H9 (cell line): ENCODE results near the gene SLC34A1. TPM values are rescaled to one million over a fixed set of nuclear protein-coding genes. Genes with fewer than 3 reads are reported as not detected.

Experiments
- DNase-seq: peaks from one replicate; pipeline ENCODE4 v3.0.0-alpha.2; 2017
- H2AFZ ChIP-seq: one replicate; pipeline ENCODE4 v1.6.1; 2013; ENCODE audit warnings: mild to moderate bottlenecking, low read length, control low read depth, moderate library complexity
- H2AK5ac ChIP-seq: 2 replicates; pipeline ENCODE4 v1.6.1; 2013; ENCODE audit warnings: low read length, control low read depth, mixed read lengths; ENCODE audit not compliant: insufficient read length
- H2BK120ac ChIP-seq: one replicate; pipeline ENCODE4 v1.6.1; 2013; ENCODE audit warnings: low read depth, mild to moderate bottlenecking, low read length, control low read depth, inconsistent platforms; ENCODE audit not compliant: poor library complexity, severe bottlenecking
- H2BK12ac ChIP-seq: 2 replicates; pipeline ENCODE4 v1.6.1; 2013; ENCODE audit warnings: low read length, control low read depth, mixed read lengths, low read depth; ENCODE audit not compliant: insufficient read length
- H2BK15ac ChIP-seq: 2 replicates; pipeline ENCODE4 v1.6.1; 2013; ENCODE audit warnings: low read depth, low read length, control low read depth
- H2BK20ac ChIP-seq: one replicate; pipeline ENCODE4 v1.6.1; 2013; ENCODE audit warnings: low read depth, mild to moderate bottlenecking, low read length, control low read depth, inconsistent platforms; ENCODE audit not compliant: poor library complexity, severe bottlenecking
- H2BK5ac ChIP-seq: 2 replicates; pipeline ENCODE4 v1.6.1; 2013; ENCODE audit warnings: low read length, control low read depth, mixed read lengths; ENCODE audit not compliant: insufficient read length
- H3K14ac ChIP-seq: 2 replicates; pipeline ENCODE4 v1.6.1; 2013; ENCODE audit warnings: low read length, control low read depth; ENCODE audit not compliant: insufficient read depth
- H3K18ac ChIP-seq: 2 replicates; pipeline ENCODE4 v1.6.1; 2013; ENCODE audit warnings: low read depth, mild to moderate bottlenecking, mixed read lengths, low read length, control low read depth; ENCODE audit not compliant: insufficient read length
- H3K23ac ChIP-seq: 2 replicates; pipeline ENCODE4 v1.6.1; 2013; ENCODE audit warnings: low read length, control low read depth, mixed read lengths, low read depth; ENCODE audit not compliant: insufficient read length
- H3K23me2 ChIP-seq: 2 replicates; pipeline ENCODE4 v1.6.1; 2013; ENCODE audit warnings: low read depth, mild to moderate bottlenecking, mixed read lengths, low read length, control low read depth; ENCODE audit not compliant: insufficient read length, poor library complexity, severe bottlenecking
- H3K27ac ChIP-seq: 2 replicates; pipeline ENCODE4 v1.5.1; 2013; ENCODE audit warnings: low read length, control low read depth, mixed read lengths, low read depth; ENCODE audit not compliant: insufficient read length
- H3K27me3 ChIP-seq: 2 replicates; pipeline ENCODE4 v1.6.1; 2013; ENCODE audit warnings: low read length, control low read depth, inconsistent platforms; ENCODE audit not compliant: insufficient read depth
- H3K4ac ChIP-seq: 2 replicates; pipeline ENCODE4 v1.6.1; 2013; ENCODE audit warnings: low read depth, mild to moderate bottlenecking, control low read depth, inconsistent platforms, low read length, moderate library complexity
- H3K4me1 ChIP-seq: 2 replicates; pipeline ENCODE4 v1.6.1; 2013; ENCODE audit warnings: low read length, control low read depth, inconsistent platforms; ENCODE audit not compliant: insufficient read depth
- H3K4me2 ChIP-seq: 2 replicates; pipeline ENCODE4 v1.6.1; 2013; ENCODE audit warnings: low read length, control low read depth, mixed read lengths; ENCODE audit not compliant: insufficient read length, insufficient read depth
- H3K56ac ChIP-seq: 2 replicates; pipeline ENCODE4 v1.6.1; 2013; ENCODE audit warnings: low read depth, mild to moderate bottlenecking, mixed read lengths, low read length, control low read depth; ENCODE audit not compliant: insufficient read length
- H3K79me1 ChIP-seq: 2 replicates; pipeline ENCODE4 v1.6.1; 2013; ENCODE audit warnings: low read depth, mild to moderate bottlenecking, moderate library complexity, low read length, control low read depth, inconsistent platforms; ENCODE audit not compliant: insufficient read depth, poor library complexity, severe bottlenecking
- H3K79me2 ChIP-seq: 2 replicates; pipeline ENCODE4 v1.6.1; 2013; ENCODE audit warnings: low read length, control low read depth, inconsistent platforms; ENCODE audit not compliant: insufficient read depth
- H3K9ac ChIP-seq: 2 replicates; pipeline ENCODE4 v1.6.1; 2013; ENCODE audit warnings: low read length, control low read depth, mixed read lengths; ENCODE audit not compliant: insufficient read length; ENCODE audit errors: extremely low read depth
- H3K9me3 ChIP-seq: one replicate; pipeline ENCODE4 v1.6.1; 2013; ENCODE audit warnings: low read depth, low read length, inconsistent platforms; ENCODE audit not compliant: control insufficient read depth
- H3T11ph ChIP-seq: one replicate; pipeline ENCODE4 v1.6.1; 2013; ENCODE audit warnings: mild to moderate bottlenecking, low read length, control low read depth, inconsistent platforms
- H4K20me1 ChIP-seq: one replicate; pipeline ENCODE4 v1.6.1; 2013; ENCODE audit not compliant: control insufficient read depth, insufficient read length, insufficient read depth
- H4K5ac ChIP-seq: 2 replicates; pipeline ENCODE4 v1.6.1; 2013; ENCODE audit warnings: low read depth, mild to moderate bottlenecking, mixed read lengths, low read length, control low read depth; ENCODE audit not compliant: insufficient read length
- H4K8ac ChIP-seq: replicated peaks from 2 replicates; pipeline ENCODE4 v1.6.1; 2013; ENCODE audit warnings: low read length, control low read depth, mixed read lengths, low read depth; ENCODE audit not compliant: insufficient read length
- H4K91ac ChIP-seq: 2 replicates; pipeline ENCODE4 v1.6.1; 2013; ENCODE audit warnings: low read depth, mild to moderate bottlenecking, moderate library complexity, mixed read lengths, low read length, control low read depth; ENCODE audit not compliant: insufficient read length
- H3K27ac Mint-ChIP-seq, 3 experiments: 2 replicates in 2 of 3; 3 replicates in 1 of 3; pipeline ENCODE4 v1.8.0; 2020 to 2021; ENCODE audit warnings: mixed read lengths in 3 of 3, mild to moderate bottlenecking in 1 of 3, moderate library complexity in 1 of 3
- H3K27me3 Mint-ChIP-seq: 2 replicates; pipeline ENCODE4 v1.8.0; 2021; ENCODE audit warnings: low read depth, mild to moderate bottlenecking, moderate library complexity, mixed read lengths
- H3K36me3 Mint-ChIP-seq, 3 experiments: 2 replicates in 2 of 3; 3 replicates in 1 of 3; pipeline ENCODE4 v1.8.0; 2020 to 2021; ENCODE audit warnings: low read depth in 3 of 3, mixed read lengths in 3 of 3; ENCODE audit not compliant: insufficient read depth in 1 of 3
- H3K4me1 Mint-ChIP-seq, 2 experiments: 2 replicates each; pipeline ENCODE4 v1.8.0; 2020; ENCODE audit warnings: mixed read lengths in 2 of 2
- H3K4me3 Mint-ChIP-seq, 2 experiments: 2 replicates in 1 of 2; 3 replicates in 1 of 2; pipeline ENCODE4 v1.8.0; 2020 to 2021; ENCODE audit warnings: mild to moderate bottlenecking in 2 of 2, mixed read lengths in 2 of 2, moderate library complexity in 1 of 2
- H3K9me3 Mint-ChIP-seq, 2 experiments: 2 replicates in 1 of 2; 3 replicates in 1 of 2; pipeline ENCODE4 v1.8.0; 2020; ENCODE audit warnings: mild to moderate bottlenecking in 2 of 2, mixed read lengths in 2 of 2, moderate library complexity in 1 of 2
- WGBS: extraction: QIAGEN DNeasy Blood & Tissue Kit; methylation state at CpG from one replicate; pipeline ENCODE4 v1.1.7; 2013; ENCODE audit warnings: missing lambda C conversion rate, low lambda C conversion rate, mixed read lengths; ENCODE audit not compliant: insufficient read length; ENCODE audit errors: extremely low coverage; 5-methylcytosine and 5-hydroxymethylcytosine counted together
- total RNA-seq: library from RNA; stranded (reverse); gene quantifications from 2 replicates; pipeline ENCODE4 v1.2.1, GENCODE V29; 2021
- TF ChIP-seq, protein P1 (sequence below): fragments of 200-600 bp; sonication (generic); conservative IDR thresholded peaks from 3 replicates; pipeline ENCODE4 v1.8.0; 2021; ENCODE audit warnings: antibody characterized with exemption, mild to moderate bottlenecking

The SLC34A1 gene
- total RNA-seq, 1 experiment from 2014 or later: not detected

DNA sequence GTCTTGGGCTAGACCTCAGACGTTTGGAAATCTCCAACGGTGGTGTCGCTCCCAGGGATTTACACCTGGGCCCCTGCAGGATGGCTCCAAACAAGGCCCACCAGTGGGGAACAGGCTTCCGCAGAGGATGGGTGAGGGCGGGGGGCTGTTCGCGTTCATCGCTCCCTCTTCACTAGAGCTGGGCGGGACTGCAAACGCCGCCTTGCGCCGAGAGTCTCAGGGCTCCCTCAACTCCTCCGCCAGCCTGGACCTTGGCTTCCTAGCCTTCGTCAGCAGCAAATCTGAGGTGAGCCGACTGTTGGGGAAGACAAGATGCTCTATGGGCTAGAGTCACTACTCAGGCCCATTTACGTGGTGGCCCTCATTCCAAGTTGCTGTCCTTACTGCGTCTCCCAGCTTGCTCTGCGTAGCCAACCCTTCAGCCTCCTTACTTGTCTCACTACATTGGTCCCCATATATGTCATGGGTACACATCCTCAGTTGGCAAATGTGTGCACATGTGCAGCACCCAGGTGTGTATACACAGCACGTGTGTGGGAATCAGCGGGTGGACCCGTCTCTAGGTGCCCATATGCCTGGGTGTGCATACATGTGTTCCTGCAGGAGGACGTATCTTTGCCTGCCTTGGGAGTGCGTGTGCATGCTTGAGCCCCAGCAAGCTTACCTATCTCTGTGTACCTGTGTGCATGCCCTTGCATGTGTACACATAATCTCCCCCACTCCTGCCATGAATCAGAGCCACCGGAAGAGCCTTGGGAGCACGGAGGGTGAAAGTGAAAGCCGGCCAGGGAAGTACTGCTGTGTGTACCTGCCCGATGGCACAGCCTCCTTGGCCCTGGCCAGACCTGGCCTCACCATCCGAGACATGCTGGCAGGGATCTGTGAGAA is 16.0 kb upstream of the SLC34A1 start:
- H3K9me3 ChIP-seq: no peaks in the 10 kb centered on the region
- H2BK12ac ChIP-seq: no peak overlapping the region
- no peak overlapping the region for H3K27ac ChIP-seq
- H2BK15ac ChIP-seq: no peak overlapping the region
- peak overlapping the region; percentile 76 to 90 for H3K4me3 Mint-ChIP-seq
- H3K27me3 Mint-ChIP-seq: peaks cover 25% of the 10 kb centered on the region
- H3K56ac ChIP-seq: no peak overlapping the region
- no peak overlapping the region for H3K18ac ChIP-seq
- H3K4me2 ChIP-seq: peak overlapping the region; percentile 46
- no peak overlapping the region for H3K4ac ChIP-seq
- no peak overlapping the region for H3T11ph ChIP-seq
- H3K4me1 Mint-ChIP-seq: peaks cover 35 to 65% of the 10 kb centered on the region in 2 experiments
- WGBS: no CpG with 5 or more reads among the region's 29 CpGs
- H4K8ac ChIP-seq: no peak overlapping the region
- no peak overlapping the region for H4K91ac ChIP-seq
- no peaks in the 10 kb centered on the region for H3K79me2 ChIP-seq
- no peak overlapping the region for H3K14ac ChIP-seq
- TF ChIP-seq, protein P1, sequence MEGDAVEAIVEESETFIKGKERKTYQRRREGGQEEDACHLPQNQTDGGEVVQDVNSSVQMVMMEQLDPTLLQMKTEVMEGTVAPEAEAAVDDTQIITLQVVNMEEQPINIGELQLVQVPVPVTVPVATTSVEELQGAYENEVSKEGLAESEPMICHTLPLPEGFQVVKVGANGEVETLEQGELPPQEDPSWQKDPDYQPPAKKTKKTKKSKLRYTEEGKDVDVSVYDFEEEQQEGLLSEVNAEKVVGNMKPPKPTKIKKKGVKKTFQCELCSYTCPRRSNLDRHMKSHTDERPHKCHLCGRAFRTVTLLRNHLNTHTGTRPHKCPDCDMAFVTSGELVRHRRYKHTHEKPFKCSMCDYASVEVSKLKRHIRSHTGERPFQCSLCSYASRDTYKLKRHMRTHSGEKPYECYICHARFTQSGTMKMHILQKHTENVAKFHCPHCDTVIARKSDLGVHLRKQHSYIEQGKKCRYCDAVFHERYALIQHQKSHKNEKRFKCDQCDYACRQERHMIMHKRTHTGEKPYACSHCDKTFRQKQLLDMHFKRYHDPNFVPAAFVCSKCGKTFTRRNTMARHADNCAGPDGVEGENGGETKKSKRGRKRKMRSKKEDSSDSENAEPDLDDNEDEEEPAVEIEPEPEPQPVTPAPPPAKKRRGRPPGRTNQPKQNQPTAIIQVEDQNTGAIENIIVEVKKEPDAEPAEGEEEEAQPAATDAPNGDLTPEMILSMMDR: no peak
- no peak overlapping the region for H2BK5ac ChIP-seq
- no peak overlapping the region for H2AK5ac ChIP-seq
- H3K23ac ChIP-seq: no peak overlapping the region
- no peak for DNase-seq
- no peak overlapping the region for H3K9ac ChIP-seq
- H3K36me3 Mint-ChIP-seq: peaks cover 8 to 22% (median 8%) of the 10 kb centered on the region in 3 experiments
- no peaks in the 10 kb centered on the region for H3K79me1 ChIP-seq
- H2BK120ac ChIP-seq: no peak overlapping the region
- peaks cover 11% of the 10 kb centered on the region; the same call in 1 of the 2 replicates for H3K4me1 ChIP-seq
- H2BK20ac ChIP-seq: no peak overlapping the region
- H3K27me3 ChIP-seq: no peaks in the 10 kb centered on the region; the same call in 1 of the 2 replicates
- no peak overlapping the region for H2AFZ ChIP-seq
- H4K20me1 ChIP-seq: no peaks in the 10 kb centered on the region
- no peaks in the 10 kb centered on the region; a peak in 1 of 5 replicates for H3K9me3 Mint-ChIP-seq
- H3K27ac Mint-ChIP-seq: peak overlapping the region in 1 of 3 experiments; percentile 42; a peak in 1 of 7 replicates
- peaks cover 10% of the 10 kb centered on the region for H3K23me2 ChIP-seq
- H4K5ac ChIP-seq: no peak overlapping the region
